Measurements from ENCODE around the gene TRIM36. TPM values are rescaled to one million over a fixed set of nuclear protein-coding genes. Genes with fewer than 3 reads are reported as not detected.

TRIM36 gene
- polyA plus RNA-seq, 1 donor (not counting 4 experiments of a cell fraction or from before 2014, with no cell fraction given) = 2.4 TPM

DNA sequence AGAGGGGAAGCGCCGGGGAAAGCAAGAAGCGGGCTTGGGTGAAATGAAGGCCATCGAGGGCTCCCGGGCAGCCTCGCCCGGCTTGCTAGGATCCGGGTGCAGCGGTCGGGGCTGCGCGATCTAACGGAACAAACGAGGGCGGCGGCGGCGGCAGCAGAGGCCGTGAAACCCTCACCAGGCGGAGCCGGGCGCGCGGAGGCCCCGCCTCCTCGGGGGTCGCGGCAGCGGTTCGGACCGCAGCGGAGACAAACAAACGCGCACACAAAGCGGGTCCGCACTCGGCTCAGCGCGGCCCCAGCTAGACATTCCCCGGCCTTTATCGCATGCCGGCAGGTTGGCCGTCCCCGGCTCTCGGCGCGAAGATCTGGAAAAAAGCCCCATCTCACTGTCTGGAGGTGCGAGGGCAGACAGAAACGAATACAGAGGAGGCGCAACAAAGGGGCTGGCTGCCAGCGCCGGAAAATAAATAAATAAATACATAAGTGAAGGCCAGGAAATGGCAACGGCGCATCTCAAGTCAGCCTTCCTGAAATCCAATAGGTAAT, 10.5 kb upstream of the TRIM36 start:
- Histone ChIP-seq H3K9ac (ENCODE audit: control insufficient read depth, extremely low read depth, insufficient read depth, low read length) (no peak overlapping the region), H3K4me3 (ENCODE audit: control insufficient read depth in 2 of 3, extremely low read depth in 1 of 3, insufficient read depth in 2 of 3, low read depth in 1 of 3, low read length in 3 of 3) (peak overlapping the region; percentile 20 to 70 (median 61)), H3K4me1 (ENCODE audit: control insufficient read depth, extremely low read depth, insufficient read depth, low read length) (peaks cover 6% of the 10 kb centered on the region), H3K27me3 (ENCODE audit: control insufficient read depth, extremely low read depth, insufficient read depth, low read length) (peaks cover 51% of the 10 kb centered on the region), H3K27ac (ENCODE audit: control insufficient read depth, insufficient read depth, low read length) (no peak overlapping the region), H3K4me2 (ENCODE audit: control insufficient read depth, extremely low read depth, insufficient read depth, low read depth, low read length) (peak overlapping the region; percentile 84), H2AFZ (ENCODE audit: control insufficient read depth, low read length) (peak overlapping the region; percentile 42), H4K20me1 (ENCODE audit: control insufficient read depth, extremely low read depth, insufficient read depth, low read length) (peaks cover 2% of the 10 kb centered on the region), H3K36me3 (ENCODE audit: control insufficient read depth in 2 of 2, extremely low read depth in 1 of 2, insufficient read depth in 2 of 2, low read length in 2 of 2) (no peaks in the 10 kb centered on the region), H3K9me1 (ENCODE audit: control insufficient read depth, extremely low read depth, insufficient read depth, low read length) (no peaks in the 10 kb centered on the region), H3K9me3 (ENCODE audit: control insufficient read depth, low read depth, low read length) (no peaks in the 10 kb centered on the region), H3K79me2 (ENCODE audit: control insufficient read depth, insufficient read depth, low read length) (no peaks in the 10 kb centered on the region)
- peak; percentile 71 for TF ChIP-seq EZH2 (IDR thresholded peaks at IDR 0.05; ENCODE audit: low read length)
- TF ChIP-seq, protein P1, sequence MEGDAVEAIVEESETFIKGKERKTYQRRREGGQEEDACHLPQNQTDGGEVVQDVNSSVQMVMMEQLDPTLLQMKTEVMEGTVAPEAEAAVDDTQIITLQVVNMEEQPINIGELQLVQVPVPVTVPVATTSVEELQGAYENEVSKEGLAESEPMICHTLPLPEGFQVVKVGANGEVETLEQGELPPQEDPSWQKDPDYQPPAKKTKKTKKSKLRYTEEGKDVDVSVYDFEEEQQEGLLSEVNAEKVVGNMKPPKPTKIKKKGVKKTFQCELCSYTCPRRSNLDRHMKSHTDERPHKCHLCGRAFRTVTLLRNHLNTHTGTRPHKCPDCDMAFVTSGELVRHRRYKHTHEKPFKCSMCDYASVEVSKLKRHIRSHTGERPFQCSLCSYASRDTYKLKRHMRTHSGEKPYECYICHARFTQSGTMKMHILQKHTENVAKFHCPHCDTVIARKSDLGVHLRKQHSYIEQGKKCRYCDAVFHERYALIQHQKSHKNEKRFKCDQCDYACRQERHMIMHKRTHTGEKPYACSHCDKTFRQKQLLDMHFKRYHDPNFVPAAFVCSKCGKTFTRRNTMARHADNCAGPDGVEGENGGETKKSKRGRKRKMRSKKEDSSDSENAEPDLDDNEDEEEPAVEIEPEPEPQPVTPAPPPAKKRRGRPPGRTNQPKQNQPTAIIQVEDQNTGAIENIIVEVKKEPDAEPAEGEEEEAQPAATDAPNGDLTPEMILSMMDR (optimal IDR thresholded peaks at IDR 0.05 in 1 of 3, IDR thresholded peaks at IDR 0.05 in 1 of 3, conservative IDR thresholded peaks at IDR 0.05 in 1 of 3; ENCODE audit: extremely low read depth in 1 of 3, insufficient read depth in 2 of 3, low read length in 3 of 3) = no peak
- no peak for FAIRE-seq
- no peak for DNase-seq (ENCODE audit: low read depth, low spot score)
- dilution Hi-C loops (cut with MboI; ENCODE audit: extremely low pct_ligation_motif_present, low sequenced_read_pairs) = no loop called here

DNA sequence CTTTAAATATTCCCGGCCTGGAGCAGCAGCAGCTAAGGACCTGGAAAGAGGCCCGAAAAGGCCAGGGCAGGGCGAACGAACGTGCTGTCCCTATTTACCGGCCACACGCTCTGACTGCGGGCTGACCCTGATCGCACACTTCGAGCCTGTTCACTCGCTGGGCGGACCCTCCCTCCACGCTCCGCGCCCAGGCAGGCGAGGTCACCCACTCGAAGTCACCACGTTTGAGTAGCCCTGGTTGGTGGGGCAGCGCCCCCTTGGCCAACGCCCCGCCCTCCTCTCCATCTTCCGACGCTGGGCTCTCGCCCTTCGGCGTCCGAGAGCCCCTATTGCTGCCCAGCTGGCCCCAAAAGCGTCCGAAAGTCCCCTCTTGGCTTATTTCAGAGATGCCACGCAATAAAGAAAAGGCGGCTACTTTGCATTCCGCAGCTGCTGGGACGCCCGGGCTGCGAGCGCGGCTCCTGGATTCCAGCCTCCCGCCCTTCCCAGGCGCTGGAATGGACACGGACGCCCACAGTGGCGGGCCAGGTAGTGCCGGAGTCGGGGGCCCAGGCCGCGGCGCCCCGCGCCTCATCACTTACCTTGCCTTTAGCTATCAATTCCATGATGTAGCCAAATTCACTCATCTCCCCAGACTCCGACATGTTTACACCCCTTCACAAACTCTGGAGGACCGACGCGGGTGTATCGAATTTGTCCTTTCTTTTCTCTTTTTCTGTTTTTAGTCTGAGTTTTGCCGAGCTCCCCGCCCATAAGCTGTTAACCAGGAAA, 9.9 kb upstream of the TRIM36 start:
- DNase-seq (ENCODE audit: low read depth, low spot score) = no peak
- H2AFZ ChIP-seq (ENCODE audit: control insufficient read depth, low read length) = peak overlapping the region; percentile 42
- no peaks in the 10 kb centered on the region for H3K79me2 ChIP-seq (ENCODE audit: control insufficient read depth, insufficient read depth, low read length)
- H3K4me2 ChIP-seq (ENCODE audit: control insufficient read depth, extremely low read depth, insufficient read depth, low read depth, low read length) = peak overlapping the region; percentile 84
- H3K4me3 ChIP-seq (ENCODE audit: control insufficient read depth in 2 of 3, extremely low read depth in 1 of 3, insufficient read depth in 2 of 3, low read depth in 1 of 3, low read length in 3 of 3) = peak overlapping the region; percentile 20 to 70 (median 61)
- dilution Hi-C loops (cut with MboI; ENCODE audit: extremely low pct_ligation_motif_present, low sequenced_read_pairs) = no loop called here
- H3K27me3 ChIP-seq (ENCODE audit: control insufficient read depth, extremely low read depth, insufficient read depth, low read length) = peaks cover 51% of the 10 kb centered on the region
- H3K9me1 ChIP-seq (ENCODE audit: control insufficient read depth, extremely low read depth, insufficient read depth, low read length) = no peaks in the 10 kb centered on the region
- no peak for FAIRE-seq
- H3K4me1 ChIP-seq (ENCODE audit: control insufficient read depth, extremely low read depth, insufficient read depth, low read length) = peaks cover 6% of the 10 kb centered on the region
- H3K9ac ChIP-seq (ENCODE audit: control insufficient read depth, extremely low read depth, insufficient read depth, low read length) = no peak overlapping the region
- H3K36me3 ChIP-seq (ENCODE audit: control insufficient read depth in 2 of 2, extremely low read depth in 1 of 2, insufficient read depth in 2 of 2, low read length in 2 of 2) = no peaks in the 10 kb centered on the region
- H4K20me1 ChIP-seq (ENCODE audit: control insufficient read depth, extremely low read depth, insufficient read depth, low read length) = peaks cover 2% of the 10 kb centered on the region
- H3K27ac ChIP-seq (ENCODE audit: control insufficient read depth, insufficient read depth, low read length) = no peak overlapping the region
- H3K9me3 ChIP-seq (ENCODE audit: control insufficient read depth, low read depth, low read length) = no peaks in the 10 kb centered on the region
- peak; percentile 72 for TF ChIP-seq EZH2 (IDR thresholded peaks at IDR 0.05; ENCODE audit: low read length)
- TF ChIP-seq, protein P1 (optimal IDR thresholded peaks at IDR 0.05 in 1 of 3, IDR thresholded peaks at IDR 0.05 in 1 of 3, conservative IDR thresholded peaks at IDR 0.05 in 1 of 3; ENCODE audit: extremely low read depth in 1 of 3, insufficient read depth in 2 of 3, low read length in 3 of 3) = no peak
